Kidney (tissue), 14 donors: Measurements from ENCODE around the gene RBM12. TPM values are rescaled to one million over a fixed set of nuclear protein-coding genes. Genes with fewer than 3 reads are reported as not detected.

Source experiments
- DNase-seq, 5 donors: peaks; one replicate each; pipeline ENCODE4 v3.0.0-alpha.2; 2013 to 2020
- FAIRE-seq: peaks from 2 replicates; lab custom pipeline; 2012; peaks lifted over from hg19 to GRCh38; lab: Jason Lieb, UNC
- H3K27ac ChIP-seq, 2 donors: one replicate each; pipeline ENCODE4 v1.7.0; 2013; ENCODE audit warnings: low read depth in 2 of 2, low read length in 2 of 2, inconsistent platforms in 1 of 2
- H3K27me3 ChIP-seq: one replicate; pipeline ENCODE4 v1.7.1; 2013; ENCODE audit warnings: low read length, inconsistent platforms; ENCODE audit not compliant: control insufficient read depth, insufficient read depth
- H3K36me3 ChIP-seq, 3 donors: one replicate each; pipeline versions ENCODE4 v1.7.0 to v1.7.1; 2013; ENCODE audit warnings: low read length in 3 of 3, control low read depth in 1 of 3, inconsistent platforms in 1 of 3; ENCODE audit not compliant: insufficient read depth in 3 of 3, control insufficient read depth in 2 of 3
- H3K4me1 ChIP-seq, 3 donors: one replicate each; pipeline versions ENCODE4 v1.7.0 to v1.7.1; 2013; ENCODE audit warnings: low read length in 3 of 3, inconsistent platforms in 1 of 3, low read depth in 1 of 3; ENCODE audit not compliant: control insufficient read depth in 2 of 3, insufficient read depth in 2 of 3
- H3K4me3 ChIP-seq, 3 donors: one replicate each; pipeline versions ENCODE4 v1.7.0 to v1.8.1; 2013; ENCODE audit warnings: low read length in 3 of 3, control low read depth in 1 of 3, inconsistent platforms in 1 of 3
- H3K9ac ChIP-seq, 3 donors: one replicate each; pipeline versions ENCODE4 v1.7.0 to v1.7.1; 2013; ENCODE audit warnings: low read length in 3 of 3, control low read depth in 1 of 3, inconsistent platforms in 1 of 3
- H3K9me3 ChIP-seq, 3 donors: one replicate each; pipeline versions ENCODE4 v1.7.0 to v1.7.1; 2013; ENCODE audit warnings: low read length in 3 of 3, control low read depth in 1 of 3, inconsistent platforms in 1 of 3; ENCODE audit not compliant: control insufficient read depth in 2 of 3, insufficient read depth in 1 of 3
- CTCF ChIP-seq: IDR thresholded peaks from 3 replicates; pipeline ENCODE4 v1.5.1; 2012; ENCODE audit warnings: mild to moderate bottlenecking, moderate library complexity, borderline replicate concordance; ENCODE audit not compliant: insufficient read depth; ENCODE audit errors: extremely low read depth
- intact Hi-C: fragments of 100-400 bp; cut with DNase I; formaldehyde crosslinking; loops from one replicate; pipeline ENCODE4 v1.11.1; 2022
- polyA plus RNA-seq: library from polyadenylated mRNA; stranded (reverse); fragments of 350-450 nt; fragmentation: Illumina TruSeq; extraction: RNeasy Lipid Tissue Mini Kit (QIAGEN cat#74804); gene quantifications from one replicate; pipeline ENCODE4 v1.2.3, GENCODE V29; 2014; ENCODE audit warnings: low read depth, low replicate concordance; ENCODE audit not compliant: insufficient read depth
- total RNA-seq: library from RNA; stranded (reverse); fragmentation: NEBNext Ultra II Directional; extraction: Animal tissue kit (Norgen Biotek cat#: 25700); gene quantifications from one replicate; pipeline ENCODE4 v1.2.1, GENCODE V29; 2021
- donor health status: control.
- donor health status: control.
- donor health status: control.
- donor health status: control.
- donor health status: control.
- donor health status: DM: yes; HTN: yes; CAD: no.
- donor health status: Normal renal cell carcinoma (clear cell type).

RBM12 gene
- total and polyA plus RNA-seq, 2 donors from 2014 or later, result 11.1 to 101 TPM

GRCh38 chr20:35654415-35654814 lies 10.3 kb downstream of the RBM12 start:
- no peak for TF ChIP-seq CTCF
- DNase-seq (no peak), FAIRE-seq (no peak)
- H3K9ac ChIP-seq, result no peak overlapping the region
- intact Hi-C loops, result no loop called here
- H3K27ac ChIP-seq, result no peak overlapping the region
- no peaks in the 10 kb centered on the region for H3K9me3 ChIP-seq
- no peaks in the 10 kb centered on the region for H3K27me3 ChIP-seq
- H3K36me3 ChIP-seq, result peaks cover 13 to 25% (median 20%) of the 10 kb centered on the region in 3 donors
- no peak overlapping the region for H3K4me3 ChIP-seq
- H3K4me1 ChIP-seq, result no peaks in the 10 kb centered on the region

GRCh38 chr20:35653893-35654292 lies 10.8 kb downstream of the RBM12 start:
- DNase-seq (no peak), FAIRE-seq (no peak)
- intact Hi-C loops, result no loop called here
- Histone ChIP-seq H3K9me3 (no peaks in the 10 kb centered on the region), H3K36me3 (peaks cover 13 to 25% (median 21%) of the 10 kb centered on the region in 3 donors), H3K4me1 (no peaks in the 10 kb centered on the region), H3K9ac (no peak overlapping the region), H3K4me3 (no peak overlapping the region), H3K27me3 (no peaks in the 10 kb centered on the region), H3K27ac (no peak overlapping the region)
- no peak for TF ChIP-seq CTCF

- FAIRE-seq (no peak), DNase-seq (no peak)
- Histone ChIP-seq H3K4me3 (no peak overlapping the region), H3K27me3 (no peaks in the 10 kb centered on the region), H3K36me3 (peaks cover 13 to 25% (median 21%) of the 10 kb centered on the region in 3 donors), H3K27ac (no peak overlapping the region), H3K9me3 (no peaks in the 10 kb centered on the region), H3K9ac (no peak overlapping the region), H3K4me1 (no peaks in the 10 kb centered on the region)
- intact Hi-C loops, result no loop called here
- TF ChIP-seq CTCF, result no peak
These were observed 11.3 kb downstream of the RBM12 start for GRCh38 chr20:35653430-35653734.
